GM19239 (cell line): Measurements from ENCODE around the gene ITM2C.
A peak's percentile ranks its signal among the peaks of the same experiment; 100 is the strongest.

Experiments
- DNase-seq: peaks from one replicate; pipeline ENCODE4 v3.0.0; 2011; ENCODE audit warnings: low spot score; ENCODE audit not compliant: insufficient read length
- FAIRE-seq: peaks from 2 replicates; lab custom pipeline; 2011; peaks lifted over from hg19 to GRCh38; lab: Jason Lieb, UNC

Gene ITM2C

GRCh38 chr2:230864605-230865306 lies at the start of gene ITM2C:
Gene ITM2C, plus strand, starts transcription at chr2:230864942. Its CDS starts 84 bp downstream, at chr2:230865026.
- peak; percentile 86 for DNase-seq
- FAIRE-seq = peak; percentile 83

GRCh38 chr2:230815088-230815487 lies 49.7 kb upstream of the ITM2C start:
- DNase-seq = no peak
- no peak for FAIRE-seq

- FAIRE-seq = no peak
- DNase-seq = no peak
These were observed 48.0 kb upstream of the ITM2C start for GRCh38 chr2:230816735-230817134.

- no peak for FAIRE-seq
- no peak for DNase-seq
These were observed 45.3 kb upstream of the ITM2C start for GRCh38 chr2:230819433-230819832.

GRCh38 chr2:230821261-230821990 lies 43.3 kb upstream of the ITM2C start:
- no peak for FAIRE-seq
- DNase-seq = no peak

- FAIRE-seq (no peak), DNase-seq (no peak)
These were observed 42.7 kb upstream of the ITM2C start for GRCh38 chr2:230821991-230822520.

- DNase-seq (no peak), FAIRE-seq (no peak)
These were observed 41.3 kb upstream of the ITM2C start for GRCh38 chr2:230823264-230823964.

- DNase-seq (peak; percentile 70), FAIRE-seq (peak; percentile 96)
These were observed 40.2 kb upstream of the ITM2C start for GRCh38 chr2:230824406-230824978.

- FAIRE-seq = no peak
- no peak for DNase-seq
These were observed 39.4 kb upstream of the ITM2C start for GRCh38 chr2:230825354-230825753.

GRCh38 chr2:230827774-230828271 lies 36.9 kb upstream of the ITM2C start:
- FAIRE-seq (no peak), DNase-seq (no peak)

- no peak for FAIRE-seq
These were observed 36.3 kb upstream of the ITM2C start for GRCh38 chr2:230828272-230828961.

GRCh38 chr2:230829293-230829692 lies 35.4 kb upstream of the ITM2C start:
- DNase-seq (no peak), FAIRE-seq (no peak)

More at GRCh38 chr2:230828272-230828961, 36.3 kb upstream of the ITM2C start:
- DNase-seq = peak; percentile 28

- FAIRE-seq (no peak), DNase-seq (no peak)
These were observed 34.8 kb upstream of the ITM2C start for GRCh38 chr2:230829959-230830358.

GRCh38 chr2:230830428-230830827 lies 34.3 kb upstream of the ITM2C start:
- FAIRE-seq (no peak), DNase-seq (no peak)

GRCh38 chr2:230840301-230840700 lies 24.4 kb upstream of the ITM2C start:
- FAIRE-seq (peak; percentile 23), DNase-seq (no peak)

- FAIRE-seq = no peak
These were observed 22.3 kb upstream of the ITM2C start for GRCh38 chr2:230842473-230842872.

GRCh38 chr2:230843132-230843531 lies 21.6 kb upstream of the ITM2C start:
- DNase-seq (no peak), FAIRE-seq (no peak)

More at GRCh38 chr2:230842473-230842872, 22.3 kb upstream of the ITM2C start:
- DNase-seq = no peak

GRCh38 chr2:230846360-230846759 lies 18.4 kb upstream of the ITM2C start:
- FAIRE-seq = no peak

GRCh38 chr2:230847883-230848388 lies 16.8 kb upstream of the ITM2C start:
- DNase-seq (peak; percentile 76), FAIRE-seq (peak; percentile 83)

More at GRCh38 chr2:230846360-230846759, 18.4 kb upstream of the ITM2C start:
- no peak for DNase-seq
